Measurements from ENCODE around the gene NQO2.

Gene NQO2

GRCh38 chr6:3013901-3014674 lies 14.4 kb downstream of the NQO2 start:
- TF ChIP-seq GATA3 (IDR thresholded peaks at IDR 0.05; ENCODE audit: low read depth, low read length) (no peak), GATA2 (IDR thresholded peaks at IDR 0.05; ENCODE audit: low read depth, low read length) (no peak)

DNA sequence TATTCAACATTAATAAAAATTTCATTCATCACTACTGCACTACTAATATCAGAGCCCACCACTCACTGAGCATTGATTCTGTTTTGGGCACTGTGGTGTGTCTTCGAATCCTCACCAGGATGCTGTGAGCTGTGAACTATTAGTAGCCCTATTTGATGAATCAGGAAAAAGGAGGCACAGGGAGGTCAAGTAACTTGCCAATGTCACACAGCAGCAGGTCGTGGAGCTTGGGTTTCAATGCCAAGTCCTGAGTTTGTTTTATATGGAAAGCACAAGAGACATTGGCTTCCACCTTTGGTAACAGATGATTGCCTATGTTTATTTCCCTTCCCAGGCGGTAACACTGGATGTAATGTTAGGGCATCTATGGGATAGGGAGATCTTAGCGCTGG lies 15.0 kb downstream of the NQO2 start:
- TF ChIP-seq GATA3 (IDR thresholded peaks at IDR 0.05; ENCODE audit: low read depth, low read length) (no peak), GATA2 (IDR thresholded peaks at IDR 0.05; ENCODE audit: low read depth, low read length) (no peak)

DNA sequence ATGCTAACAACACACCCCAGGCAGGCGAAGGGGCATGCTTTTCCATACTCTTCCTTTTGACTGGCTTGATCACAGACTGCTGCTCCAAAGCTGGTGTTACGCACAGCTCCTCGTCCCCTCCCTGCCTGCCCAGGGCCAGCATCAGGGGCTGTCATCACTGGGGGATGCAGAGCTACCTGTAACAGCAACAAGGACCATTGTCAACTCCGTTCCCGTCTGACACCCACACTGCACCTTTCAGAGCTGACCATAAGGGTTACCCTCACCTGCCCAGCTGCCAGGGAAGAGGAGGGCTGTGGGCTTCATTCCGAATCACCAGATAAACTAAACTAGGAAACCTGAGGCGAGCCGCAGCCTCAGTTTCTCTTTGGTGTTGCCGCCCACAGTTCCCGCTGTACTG lies 15.4 kb downstream of the NQO2 start:
- no peak for TF ChIP-seq GATA2 (IDR thresholded peaks at IDR 0.05; ENCODE audit: low read depth, low read length)
- TF ChIP-seq GATA3 (IDR thresholded peaks at IDR 0.05; ENCODE audit: low read depth, low read length): no peak

DNA sequence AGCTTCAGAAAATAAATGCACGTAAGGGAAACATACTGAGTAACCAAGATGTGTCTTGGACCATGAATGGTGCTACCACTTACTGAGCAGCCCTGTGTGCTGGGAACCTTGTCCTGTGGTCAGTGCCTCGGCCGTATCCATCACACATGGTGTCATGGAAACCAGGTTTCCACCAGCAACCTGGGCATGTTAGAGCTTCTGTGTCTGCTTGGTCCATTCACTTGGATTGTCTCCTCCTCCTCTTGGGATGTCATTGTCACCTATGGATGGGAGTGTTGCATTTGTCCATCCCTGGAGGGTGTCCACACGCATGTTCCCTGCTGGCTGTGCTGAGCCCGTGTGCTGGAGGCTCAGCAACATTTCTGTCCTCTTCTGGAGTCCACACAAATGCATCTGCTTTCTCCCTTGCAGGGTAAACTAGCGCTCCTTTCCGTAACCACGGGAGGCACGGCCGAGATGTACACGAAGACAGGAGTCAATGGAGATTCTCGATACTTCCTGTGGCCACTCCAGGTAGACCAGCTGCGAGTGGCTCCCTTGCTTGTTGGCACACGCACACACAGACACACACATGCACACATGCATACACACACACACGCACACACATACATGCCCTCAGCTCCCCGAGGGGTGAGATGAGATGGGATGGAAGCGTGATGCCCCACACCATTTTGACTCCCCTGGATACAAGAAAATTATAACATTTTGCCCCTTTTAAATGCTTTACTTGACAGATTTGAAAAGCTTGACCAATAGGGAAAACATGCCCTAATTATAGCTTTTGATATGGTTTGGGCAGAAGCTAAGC lies 17.0 kb downstream of the NQO2 start:
- TF ChIP-seq GATA3 (IDR thresholded peaks at IDR 0.05; ENCODE audit: low read depth, low read length) (no peak), GATA2 (IDR thresholded peaks at IDR 0.05; ENCODE audit: low read depth, low read length) (no peak)

- TF ChIP-seq GATA3 (IDR thresholded peaks at IDR 0.05; ENCODE audit: low read depth, low read length) (no peak), GATA2 (IDR thresholded peaks at IDR 0.05; ENCODE audit: low read depth, low read length) (no peak)
Observed at GRCh38 chr6:3017304-3017703, 17.6 kb downstream of the NQO2 start.

- TF ChIP-seq GATA3 (IDR thresholded peaks at IDR 0.05; ENCODE audit: low read depth, low read length) (no peak), GATA2 (IDR thresholded peaks at IDR 0.05; ENCODE audit: low read depth, low read length) (no peak)
Observed at GRCh38 chr6:3019065-3019464, 19.4 kb downstream of the NQO2 start.

GRCh38 chr6:3019749-3020320 lies 20.1 kb downstream of the NQO2 start:
- no peak for TF ChIP-seq GATA3 (IDR thresholded peaks at IDR 0.05; ENCODE audit: low read depth, low read length)
- TF ChIP-seq GATA2 (IDR thresholded peaks at IDR 0.05; ENCODE audit: low read depth, low read length): no peak

DNA sequence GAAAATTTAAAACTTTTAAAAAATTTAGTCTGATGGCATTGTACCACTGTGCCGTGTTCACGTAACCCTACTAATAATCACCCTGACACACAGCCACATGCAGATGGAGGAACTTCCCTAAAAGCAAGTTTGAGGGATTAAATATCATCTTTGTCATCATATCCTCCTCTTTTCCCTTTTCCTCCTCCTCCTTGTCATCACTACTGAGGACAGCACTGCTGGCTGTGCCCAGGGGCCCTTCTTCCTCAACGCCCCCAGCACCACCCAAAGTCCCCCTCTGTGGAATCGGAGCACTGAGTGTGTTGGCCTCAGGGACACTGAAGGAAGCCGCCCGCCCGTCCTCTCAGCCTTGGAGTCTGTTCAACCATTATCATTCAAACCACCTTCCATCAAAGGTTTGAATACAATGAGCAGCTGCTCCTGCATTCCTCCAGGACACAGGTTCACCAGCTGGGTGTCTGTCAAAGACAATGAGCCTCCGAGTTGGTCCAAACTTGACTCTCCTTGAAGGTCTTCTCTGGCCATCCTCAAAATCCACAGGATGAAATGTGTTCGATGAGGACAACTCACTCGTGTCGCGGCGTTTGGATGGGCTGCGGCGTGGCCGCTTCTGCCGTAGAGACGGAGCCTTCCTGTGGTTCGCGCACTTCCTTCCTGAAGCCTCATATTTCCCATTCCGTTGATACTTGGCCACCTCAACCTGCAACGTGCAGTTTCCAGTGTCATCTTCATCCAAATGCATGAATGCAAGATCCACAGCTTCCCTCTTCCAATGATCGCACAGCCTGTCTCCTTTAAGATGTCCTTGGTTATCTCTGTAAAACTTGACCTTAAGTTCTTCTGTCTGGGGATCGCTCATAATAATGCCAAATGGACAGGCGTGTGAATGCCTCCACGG lies 23.3 kb downstream of the NQO2 start:
- TF ChIP-seq GATA2 (IDR thresholded peaks at IDR 0.05; ENCODE audit: low read depth, low read length): no peak
- no peak for TF ChIP-seq GATA3 (IDR thresholded peaks at IDR 0.05; ENCODE audit: low read depth, low read length)

DNA sequence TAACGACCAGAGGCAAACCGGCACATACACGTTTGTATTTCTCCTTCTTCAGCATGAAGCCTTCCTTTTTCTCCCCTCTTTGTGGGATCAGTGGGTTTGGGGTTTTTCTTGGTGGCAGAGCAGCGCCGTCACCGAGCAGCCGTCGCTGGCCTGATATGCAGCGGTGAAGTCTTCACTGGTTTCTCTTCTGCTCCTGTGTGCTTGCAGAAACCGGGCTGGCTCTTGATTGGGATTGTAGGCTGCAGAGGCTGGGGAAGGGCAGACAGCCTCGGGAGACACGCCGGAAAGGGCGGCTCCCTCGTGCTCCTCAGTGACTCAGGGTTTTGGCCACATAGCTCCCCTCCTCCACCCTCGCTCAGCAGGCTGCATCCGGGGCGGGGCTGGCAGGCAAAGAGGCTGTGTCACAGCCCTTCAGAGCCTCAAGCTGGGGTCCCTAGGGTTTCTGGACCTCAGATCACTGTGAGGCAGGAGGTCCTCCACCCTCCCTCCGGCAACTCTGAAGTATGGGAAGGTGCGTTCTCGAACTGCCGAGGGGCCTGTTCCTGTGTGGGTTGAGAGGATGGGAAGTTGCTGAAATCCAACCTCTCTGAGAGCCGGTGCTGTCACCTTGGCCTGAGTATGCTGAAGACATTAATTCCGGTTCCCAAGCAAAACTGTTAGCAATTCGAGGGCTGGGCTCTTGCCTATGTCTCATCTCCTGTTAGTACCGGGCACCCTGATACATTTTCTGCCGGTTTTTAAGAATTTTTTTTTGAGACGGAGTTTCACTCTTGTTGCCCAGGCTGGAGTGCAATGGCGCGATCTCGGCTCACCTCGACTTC lies 24.2 kb downstream of the NQO2 start:
- no peak for TF ChIP-seq GATA2 (IDR thresholded peaks at IDR 0.05; ENCODE audit: low read depth, low read length)
- TF ChIP-seq GATA3 (IDR thresholded peaks at IDR 0.05; ENCODE audit: low read depth, low read length): no peak

DNA sequence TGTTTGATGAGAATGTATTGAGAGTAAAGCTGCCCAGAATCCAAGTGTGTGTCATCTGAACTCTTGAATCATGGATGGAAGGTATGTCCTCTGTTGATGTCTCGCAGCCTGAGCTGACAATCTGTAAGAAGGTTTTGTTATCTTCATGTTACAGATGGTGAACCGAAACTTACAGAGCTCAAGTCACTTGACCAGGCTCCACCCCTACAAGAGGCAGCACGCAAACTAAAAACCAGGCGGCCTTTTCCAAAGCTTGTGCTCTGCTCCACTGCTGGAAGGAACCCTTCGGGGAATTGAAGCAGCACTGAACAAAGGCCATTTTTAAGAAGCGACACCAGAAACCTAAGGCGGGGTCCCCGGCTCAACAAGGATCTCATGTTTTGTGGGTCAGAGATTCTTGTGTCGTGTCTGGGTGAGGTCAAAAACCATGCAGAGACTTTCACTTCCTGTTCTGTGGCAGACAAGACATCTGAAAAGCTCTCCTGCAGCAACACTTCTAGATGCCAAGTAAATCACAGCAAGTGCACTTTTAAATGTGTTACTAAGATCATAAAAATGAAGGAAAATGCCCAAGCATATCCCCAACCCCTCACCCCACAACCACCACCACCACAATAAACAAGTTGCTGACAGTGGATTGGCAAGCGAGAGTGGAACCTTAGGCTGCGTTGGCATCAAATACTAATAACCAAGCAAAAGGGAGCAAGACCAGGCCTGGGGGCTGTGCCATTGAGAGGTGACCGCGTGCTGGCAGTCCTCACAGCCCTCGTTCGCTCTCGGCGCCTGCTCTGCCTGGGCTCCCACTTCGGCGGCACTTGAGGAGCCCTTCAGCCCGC lies 27.3 kb downstream of the NQO2 start:
- TF ChIP-seq GATA3 (IDR thresholded peaks at IDR 0.05; ENCODE audit: low read depth, low read length): no peak
- TF ChIP-seq GATA2 (IDR thresholded peaks at IDR 0.05; ENCODE audit: low read depth, low read length): no peak

DNA sequence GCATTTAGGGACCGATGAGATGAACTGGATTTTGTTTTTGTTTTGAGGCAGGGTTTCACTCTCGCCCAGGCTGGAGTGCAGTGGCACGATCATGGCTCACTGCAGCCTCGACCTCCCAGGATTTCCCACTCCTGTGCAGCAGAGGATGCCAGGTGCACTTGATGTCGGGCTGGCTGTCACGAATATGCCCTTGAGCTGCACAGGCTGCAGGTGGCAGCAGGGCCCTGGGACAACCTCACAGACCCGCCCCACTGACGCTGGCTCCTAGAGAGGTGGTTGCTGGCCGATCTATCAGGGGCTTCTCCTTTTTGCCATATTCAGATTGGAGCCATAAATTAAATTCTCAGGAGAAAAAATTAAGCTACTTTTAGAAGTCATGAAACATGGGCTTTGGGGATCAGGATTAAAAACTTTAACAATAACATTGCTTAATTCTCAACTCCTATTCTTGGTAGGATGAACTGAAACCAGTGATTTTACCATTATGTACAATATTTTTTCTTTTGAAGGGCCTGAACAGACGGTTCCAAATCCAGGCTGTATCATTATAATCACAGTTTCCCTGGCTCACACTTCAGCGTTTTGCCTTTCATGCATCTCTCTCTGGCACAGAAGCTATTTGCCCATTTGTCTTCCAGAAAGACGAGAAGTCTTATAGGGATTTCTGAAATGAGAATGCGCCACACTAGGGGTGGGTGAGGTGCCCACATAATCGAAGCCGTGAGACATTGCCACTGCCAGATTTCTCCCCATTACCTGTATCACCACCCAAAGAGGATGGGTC lies 32.4 kb downstream of the NQO2 start:
- TF ChIP-seq GATA3 (IDR thresholded peaks at IDR 0.05; ENCODE audit: low read depth, low read length) (no peak), GATA2 (IDR thresholded peaks at IDR 0.05; ENCODE audit: low read depth, low read length) (no peak)

Data from SH-SY5Y (cell line).